ENCODE data around the gene PSTPIP1.

DNA sequence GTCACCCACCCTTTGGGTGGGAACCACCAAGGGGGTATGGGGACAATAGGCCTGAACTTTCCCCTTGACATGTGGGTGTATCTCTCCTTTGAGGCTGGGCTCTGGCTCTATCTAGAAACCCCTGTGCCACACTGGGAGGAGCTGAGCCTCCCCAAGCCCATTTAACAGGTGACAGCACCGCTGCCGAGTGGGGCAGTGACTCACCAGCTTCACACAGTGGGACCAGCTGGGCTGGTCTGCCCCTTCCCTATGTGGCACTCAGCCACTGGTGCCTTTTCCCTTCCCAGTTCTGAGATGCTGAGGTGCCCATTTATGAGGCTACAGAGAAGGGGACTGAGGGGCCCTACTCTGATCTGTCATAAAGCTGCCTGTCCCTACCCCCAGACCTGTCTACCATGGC is 5.1 kb downstream of the PSTPIP1 start:
- TF ChIP-seq CTCF (IDR thresholded peaks at IDR 0.05) (no peak), POLR2A (IDR thresholded peaks at IDR 0.05) (no peak)

Data from right lobe of liver (tissue), 4 donors.